Sigmoid colon (tissue), 4 donors: ENCODE measurements around the gene ACP5.

ENCODE experiments used
- EP300 ChIP-seq, 4 donors: sonication (generic); formaldehyde crosslinking; IDR thresholded peaks; one replicate each; pipeline ENCODE4 v1.6.1; 2017; ENCODE audit warnings: antibody characterized with exemption in 4 of 4
- TF ChIP-seq, protein P1 (sequence below), 4 experiments: fragments of 450-650 bp in 3 of 4; fragments of 200-600 bp in 1 of 4; IDR thresholded peaks; one replicate each; pipeline ENCODE4 v1.5.1; 2016 to 2019; ENCODE audit warnings: antibody characterized with exemption in 4 of 4, mild to moderate bottlenecking in 3 of 4, moderate library complexity in 2 of 4

- TF ChIP-seq, protein P1, sequence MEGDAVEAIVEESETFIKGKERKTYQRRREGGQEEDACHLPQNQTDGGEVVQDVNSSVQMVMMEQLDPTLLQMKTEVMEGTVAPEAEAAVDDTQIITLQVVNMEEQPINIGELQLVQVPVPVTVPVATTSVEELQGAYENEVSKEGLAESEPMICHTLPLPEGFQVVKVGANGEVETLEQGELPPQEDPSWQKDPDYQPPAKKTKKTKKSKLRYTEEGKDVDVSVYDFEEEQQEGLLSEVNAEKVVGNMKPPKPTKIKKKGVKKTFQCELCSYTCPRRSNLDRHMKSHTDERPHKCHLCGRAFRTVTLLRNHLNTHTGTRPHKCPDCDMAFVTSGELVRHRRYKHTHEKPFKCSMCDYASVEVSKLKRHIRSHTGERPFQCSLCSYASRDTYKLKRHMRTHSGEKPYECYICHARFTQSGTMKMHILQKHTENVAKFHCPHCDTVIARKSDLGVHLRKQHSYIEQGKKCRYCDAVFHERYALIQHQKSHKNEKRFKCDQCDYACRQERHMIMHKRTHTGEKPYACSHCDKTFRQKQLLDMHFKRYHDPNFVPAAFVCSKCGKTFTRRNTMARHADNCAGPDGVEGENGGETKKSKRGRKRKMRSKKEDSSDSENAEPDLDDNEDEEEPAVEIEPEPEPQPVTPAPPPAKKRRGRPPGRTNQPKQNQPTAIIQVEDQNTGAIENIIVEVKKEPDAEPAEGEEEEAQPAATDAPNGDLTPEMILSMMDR (IDR thresholded peaks at IDR 0.05): no peak
- TF ChIP-seq EP300 (IDR thresholded peaks at IDR 0.05): no peak
Observed at GRCh38 chr19:11598746-11599145, 21.3 kb upstream of the ACP5 start.
